GM19193 (cell line): ENCODE measurements around the gene TRMT10A.

Experiments
- POLR2A ChIP-seq: IDR thresholded peaks from 4 replicates; pipeline ENCODE4 v1.6.1; 2011; ENCODE audit not compliant: insufficient read depth, insufficient read length; ENCODE audit errors: extremely low read depth

The TRMT10A gene

DNA sequence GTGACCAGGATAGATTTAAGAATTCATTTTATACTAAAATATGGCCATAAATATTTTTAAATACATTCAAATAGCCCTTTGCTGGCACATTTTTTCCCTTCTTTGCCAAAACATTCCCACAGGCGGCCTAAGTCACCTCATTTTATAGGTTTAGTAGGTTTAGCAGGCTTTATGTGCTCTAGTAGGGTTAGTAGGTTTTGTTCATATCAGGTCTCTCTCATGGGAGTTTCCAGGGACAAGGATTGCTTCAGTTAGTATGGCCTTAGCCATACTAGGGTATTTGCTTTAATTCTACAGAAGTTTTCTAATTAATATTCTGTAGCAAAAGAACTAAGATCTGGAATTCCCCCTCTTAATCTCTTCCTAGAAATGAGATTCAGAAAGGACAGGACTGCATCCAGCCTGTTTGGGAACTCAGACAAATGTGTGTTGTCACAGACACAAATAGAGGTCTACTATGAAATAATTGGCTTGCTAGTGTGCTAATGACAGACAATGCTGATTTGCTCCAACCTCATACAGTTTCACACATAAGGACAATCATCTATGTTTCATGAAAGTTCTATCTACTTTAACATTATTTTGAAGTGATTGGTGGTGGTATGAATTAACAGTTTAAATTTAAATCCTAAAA, 10.0 kb upstream of the TRMT10A start:
- TF ChIP-seq POLR2A: no peak

DNA sequence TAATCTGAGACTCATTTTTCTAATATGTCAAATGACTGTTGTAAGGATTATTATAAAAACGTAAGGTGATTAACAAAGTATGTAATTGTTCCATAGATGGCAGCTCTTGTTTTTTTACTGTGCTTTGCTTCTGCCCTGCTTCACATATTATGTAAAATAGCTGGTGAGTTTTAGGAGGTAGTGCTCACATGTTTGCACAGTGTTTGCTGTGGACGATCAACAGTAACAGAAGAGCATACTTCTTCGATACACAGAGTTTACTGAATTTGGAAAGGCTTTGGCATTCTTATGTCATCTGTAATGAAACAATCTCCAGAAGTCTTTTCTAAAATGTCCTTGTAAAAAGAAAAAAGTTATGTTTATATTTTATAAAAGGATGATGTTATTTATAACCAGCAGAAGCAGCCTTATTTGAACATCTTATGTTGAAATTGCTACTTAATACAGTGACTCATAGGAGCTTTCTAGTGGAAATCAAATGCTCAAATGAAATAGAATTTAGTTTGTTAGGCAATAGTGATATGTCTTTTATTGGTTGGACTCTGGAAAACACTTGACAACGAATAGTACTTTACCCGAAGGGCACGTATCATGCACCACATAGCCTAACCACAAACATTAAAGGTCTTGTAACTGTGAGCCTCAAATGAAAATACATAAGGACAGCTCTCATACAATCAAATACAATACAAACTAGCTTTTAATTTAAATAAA, 8.8 kb upstream of the TRMT10A start:
- TF ChIP-seq POLR2A: no peak

DNA sequence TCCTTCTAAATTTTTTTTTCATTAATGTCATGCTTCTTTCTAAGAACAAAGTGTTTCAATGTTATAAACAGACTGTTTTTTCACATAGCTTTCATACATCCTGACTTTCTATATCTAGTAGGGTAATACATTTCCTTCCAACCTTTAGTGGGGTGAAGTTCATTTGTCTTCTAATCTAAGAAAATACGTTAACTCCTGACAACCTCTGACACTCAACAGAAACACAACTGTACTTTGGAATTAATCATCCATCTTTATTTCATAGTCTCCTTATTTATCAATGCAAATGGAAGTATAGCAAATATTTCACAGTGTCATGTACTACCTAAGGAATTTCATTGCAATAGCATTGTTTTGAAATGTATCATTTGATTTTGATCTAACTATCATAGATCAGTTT, 8.0 kb upstream of the TRMT10A start:
- TF ChIP-seq POLR2A: no peak

DNA sequence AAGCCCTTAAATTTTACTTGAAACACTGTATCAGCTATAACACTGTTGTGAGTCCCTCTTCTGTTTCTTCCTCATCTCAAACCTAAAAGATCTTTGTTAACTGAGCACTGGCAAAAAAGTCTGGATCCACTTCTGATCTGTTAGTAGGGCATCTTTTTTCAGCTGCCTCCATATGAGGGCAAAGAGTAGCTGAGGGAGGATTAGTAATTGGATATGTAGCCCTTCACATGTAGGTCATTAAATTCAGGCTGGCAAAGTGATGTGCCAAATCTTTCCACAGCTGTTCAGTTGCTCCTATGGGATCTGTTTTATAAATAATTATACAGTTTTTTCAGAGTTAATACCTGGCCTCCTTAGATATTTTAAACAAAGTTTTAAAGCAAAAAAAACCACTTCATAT, 1.1 kb upstream of the TRMT10A start:
- TF ChIP-seq POLR2A: no peak

DNA sequence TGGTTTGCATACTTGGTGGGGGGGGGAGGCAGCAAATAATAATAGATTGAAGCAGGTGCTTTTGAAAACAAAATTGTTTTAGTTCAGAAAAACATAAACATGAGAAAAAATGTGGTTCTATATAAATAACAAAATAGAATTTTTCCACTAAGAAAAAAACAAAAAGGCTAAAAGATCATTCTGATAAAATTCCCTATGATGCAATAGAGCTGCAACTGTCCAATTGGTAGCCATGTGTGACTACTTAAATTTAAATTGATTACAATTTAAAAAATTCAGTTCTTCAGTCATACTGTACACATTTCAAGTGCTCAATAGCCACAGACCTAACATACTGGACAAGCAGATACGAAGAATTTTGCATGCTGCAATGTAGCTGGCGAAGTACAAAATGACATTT, 11.0 kb downstream of the TRMT10A start:
- no peak for TF ChIP-seq POLR2A

DNA sequence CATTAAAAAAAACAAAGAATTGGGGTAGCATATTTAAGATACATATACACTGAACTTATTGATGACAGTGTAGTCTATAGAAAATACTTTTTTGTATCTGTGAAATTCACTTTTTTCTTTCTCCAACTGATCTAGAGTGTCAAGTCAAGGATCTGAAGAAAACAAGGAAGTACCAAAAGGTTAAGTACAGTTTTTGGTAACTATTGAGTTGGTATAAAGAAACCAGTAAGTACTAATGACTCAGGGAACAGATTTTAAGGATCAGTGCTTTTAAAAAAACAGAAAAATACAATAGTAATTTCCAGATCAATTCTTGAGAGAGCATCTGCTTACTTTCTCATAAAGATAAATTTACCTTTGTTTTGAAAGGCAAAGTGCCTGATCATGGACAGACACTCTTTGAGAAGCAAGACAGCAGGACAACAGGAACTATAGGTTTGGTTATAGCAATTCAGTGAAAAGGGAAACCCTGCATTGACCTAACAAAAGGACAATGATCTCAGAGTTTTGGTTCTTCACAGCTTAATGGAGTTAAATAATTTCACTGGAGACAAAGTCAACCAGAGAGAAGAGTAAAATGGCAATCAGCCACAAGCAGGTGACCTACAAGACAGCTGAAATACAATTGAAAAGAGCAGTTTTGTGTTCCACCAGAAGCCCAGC, 23.4 kb downstream of the TRMT10A start:
- no peak for TF ChIP-seq POLR2A

DNA sequence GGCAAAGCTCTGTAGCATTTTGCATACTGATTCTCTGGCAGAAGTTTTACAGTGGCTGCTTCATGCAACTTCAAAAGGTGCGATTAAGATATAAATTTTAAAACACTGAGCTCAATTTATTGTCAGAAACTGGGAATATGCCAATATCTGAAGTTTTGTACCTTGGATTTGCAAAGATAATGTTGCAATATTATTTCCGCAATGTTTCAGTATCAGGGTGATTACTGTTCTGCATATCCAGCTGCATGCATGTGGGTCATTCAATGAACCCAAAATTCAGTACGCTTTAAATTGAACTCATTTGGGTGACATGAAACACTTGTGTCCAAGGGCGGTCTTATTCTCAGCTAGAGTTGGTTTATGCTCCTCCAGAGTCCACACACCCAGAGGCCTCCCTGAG, 26.2 kb downstream of the TRMT10A start:
- TF ChIP-seq POLR2A: no peak

DNA sequence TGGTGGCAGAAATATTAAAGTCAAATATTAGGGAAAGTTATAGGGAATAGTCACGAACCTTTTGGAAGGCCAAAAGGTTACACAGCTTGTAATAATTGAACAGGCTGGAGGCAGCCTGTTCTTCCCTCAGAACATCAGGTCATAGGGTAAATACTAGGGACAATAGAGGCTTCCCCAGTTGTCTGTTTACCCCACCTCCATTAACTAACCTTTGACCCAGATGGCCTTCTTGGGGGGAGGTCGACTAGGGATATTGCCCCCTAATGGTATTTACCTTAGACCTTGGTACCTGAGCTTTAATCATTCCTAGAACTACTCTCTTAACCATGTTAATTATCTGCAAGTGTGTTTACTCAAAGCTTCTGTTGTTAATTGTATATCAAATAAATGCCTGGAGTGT, 27.0 kb downstream of the TRMT10A start:
- TF ChIP-seq POLR2A: no peak

DNA sequence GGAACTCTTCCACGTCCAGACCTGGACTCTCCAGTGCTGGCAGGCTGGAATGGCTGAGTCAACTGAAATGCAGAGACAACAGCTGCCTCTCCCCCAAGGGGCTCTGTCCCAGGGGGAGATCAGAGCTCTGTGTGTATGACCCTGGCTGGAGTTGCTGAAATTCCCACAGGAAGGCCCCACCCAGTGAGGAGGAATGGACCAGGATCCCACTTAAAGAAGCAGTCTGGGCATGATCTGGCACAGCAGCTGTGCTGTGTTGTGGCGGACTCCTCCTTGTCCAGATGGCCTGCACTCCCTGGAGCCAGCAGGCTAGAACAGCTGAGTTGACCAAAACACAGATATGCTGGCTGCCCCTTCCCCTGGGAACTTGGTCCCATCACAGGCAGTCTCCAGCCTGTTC, 27.6 kb downstream of the TRMT10A start:
- TF ChIP-seq POLR2A: no peak

DNA sequence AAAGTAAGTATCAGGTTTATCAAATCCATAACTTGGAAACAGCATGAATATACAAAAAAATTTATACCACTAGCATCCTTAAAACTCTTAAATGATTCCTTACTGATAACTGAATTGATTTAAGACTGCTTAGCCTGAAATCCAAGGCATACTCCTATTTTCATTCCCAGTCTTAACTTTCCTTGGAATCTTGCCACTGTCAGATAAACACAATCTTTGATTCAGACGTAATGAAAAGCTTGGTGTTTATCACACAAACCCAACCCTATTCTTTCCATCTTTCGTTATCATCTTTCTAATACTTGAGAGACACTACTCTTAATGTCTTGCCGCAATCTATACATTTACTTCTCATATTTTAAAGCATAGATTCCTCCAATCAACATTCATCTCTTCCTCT, 33.9 kb downstream of the TRMT10A start:
- TF ChIP-seq POLR2A: no peak

DNA sequence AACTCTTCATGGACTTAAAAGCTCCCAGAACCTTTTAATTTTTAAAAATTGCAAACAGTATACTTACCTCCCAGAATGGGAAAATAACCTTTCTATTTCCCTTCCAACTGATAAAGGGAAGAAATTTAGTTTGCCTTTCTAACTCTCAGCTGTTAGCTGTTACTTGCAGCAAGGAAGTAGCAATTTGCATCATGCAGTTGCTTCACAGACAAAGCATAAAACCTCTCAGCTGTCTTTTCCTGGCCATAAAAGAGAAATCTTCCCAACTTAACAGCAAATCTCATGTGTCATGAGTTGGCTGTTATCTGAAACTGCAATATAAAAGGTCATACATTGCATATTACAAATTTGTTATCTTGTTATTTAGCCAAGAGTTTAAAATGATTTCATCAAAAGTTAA, 34.6 kb downstream of the TRMT10A start:
- no peak for TF ChIP-seq POLR2A

DNA sequence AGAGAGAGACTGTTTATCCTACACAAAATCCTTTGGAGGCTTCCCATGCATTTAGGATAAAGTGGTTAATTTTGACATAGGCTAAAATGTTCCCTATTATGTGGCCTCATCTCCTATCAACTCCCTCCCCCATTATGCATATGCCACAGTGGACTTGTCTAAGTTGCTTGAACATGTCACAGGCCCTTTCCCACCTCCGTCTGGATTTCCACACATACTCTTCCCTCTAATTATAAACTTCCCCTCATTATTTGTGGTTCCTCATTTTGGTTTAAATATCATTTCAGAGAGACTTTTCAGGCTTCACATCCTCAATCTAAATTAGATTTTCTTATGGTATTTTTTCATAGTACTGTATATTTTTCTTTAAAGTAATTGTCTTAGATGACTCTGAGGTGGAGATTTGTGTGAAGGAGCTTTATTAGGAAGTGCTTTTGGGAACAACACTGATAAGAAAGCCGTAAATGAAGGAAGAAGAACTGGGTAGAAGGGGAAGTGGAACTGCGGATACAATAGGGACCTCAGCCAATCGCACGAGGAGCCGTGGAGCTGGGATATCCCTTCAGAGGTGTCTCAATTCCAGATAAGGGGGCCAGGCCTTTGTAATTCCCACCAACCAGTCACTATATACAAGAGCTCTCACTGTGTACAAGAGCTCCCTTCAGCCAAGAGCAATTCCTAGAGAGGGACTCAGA, 45.1 kb downstream of the TRMT10A start:
- no peak for TF ChIP-seq POLR2A

DNA sequence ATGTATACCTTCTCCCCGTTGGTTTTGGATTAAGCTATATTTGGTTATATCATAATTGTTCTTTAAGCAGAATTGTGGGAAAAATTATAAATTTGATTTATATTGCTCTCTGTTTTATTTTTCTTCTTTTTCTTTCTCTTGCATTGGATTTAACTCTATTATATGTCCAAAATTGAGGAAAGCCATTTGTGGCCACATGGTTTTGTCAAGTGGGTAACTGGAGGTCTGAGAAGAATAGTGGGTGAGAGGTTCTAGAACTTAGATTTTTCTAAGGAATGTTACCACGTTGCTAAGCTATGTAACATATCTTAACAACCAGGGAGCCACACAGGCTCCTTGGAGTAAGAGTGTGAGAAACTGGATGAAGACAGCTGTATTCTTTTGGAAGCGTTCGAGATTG, 53.1 kb downstream of the TRMT10A start, which contains the start of gene C4orf17:
Gene C4orf17 (plus strand): TSS at position 301 of the 400 bp plus-strand sequence. CDS start 2,061 bp downstream, outside the sequence.
- no peak for TF ChIP-seq POLR2A

DNA sequence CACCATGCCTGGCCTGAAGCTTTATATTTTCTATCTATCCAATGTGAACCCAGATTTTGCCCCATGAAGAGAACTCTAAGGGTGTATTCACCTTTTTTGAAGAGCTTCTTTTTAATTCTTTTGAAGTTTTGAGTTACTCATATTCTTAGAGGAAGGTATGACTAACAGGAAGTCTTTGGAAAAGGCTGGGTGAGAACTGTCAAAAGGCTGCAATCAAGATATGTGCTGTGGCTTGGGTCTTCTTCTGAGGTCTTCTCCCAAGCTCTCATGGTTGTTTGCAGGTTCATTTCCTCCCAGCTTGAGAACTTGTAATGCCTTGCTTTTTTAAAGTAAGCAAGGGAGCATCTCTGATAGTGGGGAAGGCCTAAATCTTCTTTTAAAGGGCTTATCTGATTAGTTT, 56.1 kb downstream of the TRMT10A start:
- TF ChIP-seq POLR2A: no peak

DNA sequence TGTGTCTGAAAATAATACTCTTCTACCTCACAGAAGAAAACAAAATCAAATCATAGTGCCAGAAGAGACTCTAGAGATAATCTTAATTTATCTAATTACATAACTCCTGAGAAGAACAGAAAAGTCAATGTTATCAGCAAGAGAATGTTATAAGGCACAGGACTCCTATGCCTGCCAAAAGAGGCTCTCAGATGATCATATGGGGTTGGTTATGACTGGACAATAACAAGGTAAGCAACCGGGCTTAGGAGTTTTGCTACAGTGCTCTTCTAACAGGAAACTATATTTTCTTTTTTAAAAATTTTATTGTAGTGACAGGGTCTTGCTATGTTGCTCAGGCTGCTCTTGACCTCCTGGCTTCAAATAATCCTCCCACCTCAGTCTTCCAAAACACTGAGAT, 56.5 kb downstream of the TRMT10A start:
- no peak for TF ChIP-seq POLR2A

DNA sequence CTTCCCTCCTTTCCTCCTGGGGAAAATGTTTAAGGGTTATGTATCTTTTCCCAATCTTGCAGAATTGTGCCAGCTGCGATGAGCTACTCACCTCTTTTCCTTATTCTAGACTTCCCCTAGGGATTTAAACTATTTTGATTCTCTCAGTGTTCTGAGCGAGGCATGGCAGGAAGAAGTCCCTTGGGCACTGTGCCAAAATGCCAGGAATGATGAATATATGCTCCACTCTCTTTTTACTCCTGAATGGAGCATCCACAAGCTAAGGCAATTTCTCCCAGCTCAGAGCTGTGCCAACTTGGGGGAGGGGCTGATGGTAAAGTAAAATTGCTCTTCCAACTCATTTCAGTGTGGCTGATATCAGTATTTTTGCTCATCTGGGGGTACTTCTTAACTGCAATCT, 57.1 kb downstream of the TRMT10A start:
- TF ChIP-seq POLR2A: no peak

DNA sequence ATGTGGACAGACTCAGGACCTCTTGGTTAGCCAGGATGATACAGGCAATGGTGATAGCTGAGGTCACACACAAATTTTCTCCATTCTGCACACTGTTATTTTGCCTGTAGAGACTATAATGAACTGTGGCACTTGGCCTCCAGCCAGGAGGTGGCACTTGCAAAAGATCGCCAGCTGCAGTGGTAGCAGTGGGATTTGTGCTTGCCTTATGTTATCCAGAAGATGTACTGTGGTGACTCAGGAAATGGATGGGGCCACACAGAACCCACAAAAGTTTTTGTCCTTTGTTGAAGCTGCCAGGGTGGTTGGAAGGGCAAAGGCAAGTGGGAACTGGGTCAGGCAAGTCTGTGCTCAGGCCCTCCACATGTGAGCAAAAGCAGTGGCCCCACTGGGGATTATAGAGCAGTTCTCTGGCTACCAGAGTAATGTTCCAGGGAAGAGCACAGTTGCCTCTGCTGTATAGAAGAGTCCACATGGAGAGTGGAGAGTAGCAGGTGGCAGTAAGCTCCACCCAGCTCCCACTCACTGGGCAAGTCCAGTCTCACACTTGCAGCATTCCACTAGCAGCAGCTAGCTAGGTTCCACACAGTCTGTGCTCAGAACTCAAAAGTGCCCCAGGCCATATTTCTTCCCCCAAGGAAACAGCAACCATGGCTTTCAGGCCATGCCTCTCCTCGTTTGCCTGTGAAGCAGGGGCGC, 58.9 kb downstream of the TRMT10A start:
- no peak for TF ChIP-seq POLR2A
